NCI-H1105 treated with DMSO at 0.1 percent for 48 hours (cell line): Measurements from ENCODE around the gene PTPRQ.

Source experiments
- DNase-seq: peaks from one replicate; lab custom pipeline; 2025; lab: John Stamatoyannopoulos, UW

PTPRQ gene

GRCh38 chr12:80707126-80707829, 263.2 kb downstream of the PTPRQ start, which contains the start of gene MYF6:
Gene MYF6, plus strand, starts transcription at chr12:80707634. Its CDS starts 86 bp downstream, at chr12:80707720.
- DNase-seq, result no peak

GRCh38 chr12:80707830-80708258, 263.8 kb downstream of the PTPRQ start:
- DNase-seq, result no peak

GRCh38 chr12:80708259-80708974, 264.4 kb downstream of the PTPRQ start:
- no peak for DNase-seq

DNA sequence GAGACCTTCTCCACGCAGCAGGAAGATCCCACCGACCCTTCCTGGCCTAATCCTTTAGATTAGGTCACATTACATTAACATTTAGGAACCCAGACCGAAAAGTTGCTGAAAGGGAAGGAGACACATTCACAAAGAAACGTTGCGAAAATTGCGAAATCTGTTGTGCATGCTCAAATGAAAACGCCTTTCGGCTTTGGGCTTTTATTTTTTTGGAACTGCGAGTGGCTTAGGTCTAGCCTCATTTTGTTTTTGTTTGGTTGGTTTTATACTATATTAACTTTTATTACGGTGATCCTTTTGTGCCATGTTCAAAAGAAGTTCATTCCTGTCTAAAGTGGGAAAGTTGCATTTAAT, 264.9 kb downstream of the PTPRQ start:
- no peak for DNase-seq

DNA sequence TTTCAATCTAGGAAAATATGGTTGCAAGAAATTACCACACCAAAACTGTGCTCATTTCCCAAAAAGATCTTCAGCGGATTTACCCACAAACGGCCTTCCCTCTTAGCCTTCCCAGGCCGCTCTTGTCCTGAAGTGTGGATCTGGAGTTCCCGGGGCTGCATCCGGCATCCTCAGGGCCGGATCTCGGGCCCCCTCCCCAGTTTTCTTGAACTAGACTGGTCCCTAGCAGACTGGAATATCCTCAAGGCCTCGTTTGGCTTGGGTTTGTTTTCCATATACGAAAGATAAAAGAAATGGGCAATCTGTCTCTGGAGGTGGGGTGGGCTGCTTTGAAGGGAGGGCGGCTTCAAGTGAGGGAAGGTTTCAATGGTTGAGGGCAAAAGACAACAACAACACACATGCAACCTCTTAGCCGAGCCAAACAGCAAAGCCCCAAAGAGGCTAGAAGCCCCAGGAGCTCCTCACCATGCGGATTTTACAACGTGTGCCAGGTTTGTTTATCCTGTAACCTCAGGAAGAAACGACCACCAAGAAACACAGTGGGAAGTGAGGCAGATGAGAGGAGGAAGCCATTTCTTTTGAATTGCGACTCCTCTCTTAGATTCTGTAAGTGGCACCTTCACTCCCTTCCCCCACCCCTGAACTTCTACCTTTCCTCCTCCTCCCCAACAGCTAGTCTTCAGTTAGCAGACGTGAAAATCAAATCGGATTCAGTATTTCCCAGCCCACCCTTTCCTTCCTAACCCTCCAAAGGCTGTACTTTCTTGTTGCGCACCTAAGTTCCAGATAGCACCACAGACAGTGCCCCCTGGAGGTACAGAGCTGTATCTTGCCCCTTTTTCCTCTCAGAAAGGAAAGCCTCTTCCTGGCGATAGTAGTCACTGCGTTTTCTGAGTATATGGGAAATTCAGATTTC, 266.0 kb downstream of the PTPRQ start:
- DNase-seq, result no peak

- no peak for DNase-seq
These were observed 266.9 kb downstream of the PTPRQ start for GRCh38 chr12:80710727-80711449.

DNA sequence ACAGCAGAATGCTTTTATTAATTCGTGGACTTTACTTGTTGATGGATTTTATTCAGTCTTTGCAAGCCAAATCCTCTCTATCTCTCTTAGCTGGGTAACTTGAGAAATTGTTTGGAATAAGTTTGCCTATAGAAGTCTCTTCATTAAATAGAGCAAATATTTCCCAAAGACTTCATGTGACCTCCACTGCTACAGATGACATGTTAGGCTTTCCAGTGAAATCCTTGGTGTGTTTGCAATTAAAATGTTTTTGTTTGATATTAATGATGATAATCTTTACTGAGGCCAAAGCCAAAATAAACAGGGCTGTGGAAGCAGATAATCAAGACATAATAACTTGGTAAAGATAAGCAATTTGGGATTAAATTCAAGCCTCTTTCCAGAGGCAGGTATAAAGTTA, 267.8 kb downstream of the PTPRQ start:
- no peak for DNase-seq

GRCh38 chr12:80712866-80713265, 268.8 kb downstream of the PTPRQ start:
- no peak for DNase-seq

DNA sequence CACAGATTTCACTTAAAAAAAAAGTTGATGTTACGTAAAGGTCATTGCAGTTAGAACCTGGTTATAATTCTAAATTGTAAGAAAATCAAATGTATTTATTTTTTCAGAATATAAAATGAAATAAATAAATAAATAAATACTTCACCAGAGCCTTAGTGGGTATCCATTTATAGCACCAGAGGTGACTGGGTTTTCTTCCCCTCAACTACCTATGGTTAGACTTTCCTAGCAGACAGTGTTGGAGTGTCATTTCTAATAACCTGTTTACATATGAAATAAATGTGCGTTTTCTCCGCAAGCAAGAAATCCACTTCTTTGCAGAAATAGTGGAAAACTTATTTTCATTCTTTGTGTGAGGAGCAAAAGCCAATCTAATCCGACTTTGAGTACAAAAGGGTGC, 269.4 kb downstream of the PTPRQ start:
- no peak for DNase-seq

DNA sequence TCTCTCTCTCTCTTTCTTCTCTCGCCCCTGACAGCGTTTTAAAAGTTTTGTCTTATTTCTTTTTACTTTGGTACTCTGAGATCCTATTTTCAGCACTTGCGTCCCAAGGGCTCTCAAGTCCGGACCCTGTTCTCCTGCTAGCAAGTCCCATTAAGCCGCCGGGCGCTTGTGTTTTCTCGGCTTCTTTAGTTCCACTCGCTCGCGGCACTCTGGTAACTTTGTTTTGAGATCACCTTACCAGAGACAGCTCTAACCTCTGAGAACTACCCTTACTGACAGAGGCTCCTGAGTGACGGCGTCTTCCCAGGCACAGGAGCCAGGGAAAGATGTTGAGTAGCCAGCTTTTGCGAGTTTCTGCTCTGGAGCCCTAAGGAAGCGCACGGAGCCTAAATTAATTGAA, 270.0 kb downstream of the PTPRQ start:
- no peak for DNase-seq

DNA sequence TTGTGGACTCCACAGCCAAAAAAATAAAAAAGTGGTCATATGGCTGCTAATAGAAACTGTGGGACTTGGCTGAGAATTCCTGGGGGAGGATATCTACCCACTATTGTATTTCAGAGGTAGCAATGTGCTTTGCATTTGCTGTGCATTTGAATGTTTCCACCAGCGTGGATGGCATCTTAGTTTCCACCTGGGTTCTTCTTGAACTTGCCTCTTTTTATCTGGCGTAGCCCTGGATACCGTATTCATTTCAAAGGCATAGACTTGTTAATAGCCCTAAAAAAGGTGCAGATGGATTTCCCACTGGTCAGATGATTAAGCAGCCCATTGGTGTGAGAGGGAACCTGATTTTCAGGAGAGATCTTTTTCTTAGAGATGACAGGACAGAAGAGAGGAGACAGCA, 270.8 kb downstream of the PTPRQ start:
- no peak for DNase-seq

DNA sequence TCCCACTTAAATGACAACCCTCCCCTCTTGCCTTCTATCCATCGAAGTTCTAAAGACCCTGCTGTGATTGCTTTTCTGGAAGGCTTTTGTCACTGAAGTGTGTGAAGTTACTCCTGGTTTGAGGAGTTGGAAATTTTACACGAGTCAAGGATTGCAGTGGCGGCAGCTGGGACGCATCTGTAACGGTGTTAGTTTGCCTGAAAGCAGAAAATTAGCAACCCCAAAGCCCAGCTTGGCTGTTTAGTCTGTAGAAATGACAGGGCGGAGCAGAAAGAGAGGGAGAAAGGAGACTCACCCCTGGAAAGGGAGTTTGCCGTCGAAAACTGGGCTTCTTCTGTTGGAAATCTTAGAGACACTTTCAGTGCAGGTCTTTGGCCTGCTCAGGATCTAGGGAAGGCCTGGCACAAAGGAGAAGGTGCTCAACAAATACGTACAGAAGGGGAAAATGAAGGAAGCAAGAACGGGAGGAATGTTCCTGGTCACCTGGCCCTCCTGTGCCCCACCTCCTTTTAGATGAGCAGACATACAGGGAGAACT, 271.7 kb downstream of the PTPRQ start:
- DNase-seq, result no peak

GRCh38 chr12:80716696-80717469, 272.8 kb downstream of the PTPRQ start, which contains the start of gene MYF5:
Gene MYF5, plus strand, starts transcription at chr12:80716912. Its CDS starts 152 bp downstream, at chr12:80717064.
- no peak for DNase-seq

- DNase-seq, result no peak
These were observed 273.8 kb downstream of the PTPRQ start for GRCh38 chr12:80717856-80718255.

DNA sequence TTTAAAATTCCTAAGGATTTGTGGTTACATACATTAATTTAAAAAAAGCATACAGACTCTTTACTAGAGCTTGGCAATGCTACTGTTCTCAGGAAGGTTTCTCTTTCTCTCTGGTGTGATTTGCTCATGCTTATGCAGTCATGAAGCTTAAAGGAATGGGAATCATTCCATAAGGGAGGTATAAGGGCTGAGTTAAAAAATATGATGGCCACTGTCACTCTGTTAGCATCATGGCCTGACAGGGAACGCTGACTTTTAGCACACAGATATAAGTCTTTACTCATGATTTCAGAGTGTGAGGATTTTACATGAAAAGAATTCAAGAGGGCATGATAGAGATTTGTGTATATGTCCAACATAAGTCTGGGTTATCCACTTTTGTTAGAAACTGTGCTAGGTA, 276.5 kb downstream of the PTPRQ start:
- DNase-seq, result no peak

DNA sequence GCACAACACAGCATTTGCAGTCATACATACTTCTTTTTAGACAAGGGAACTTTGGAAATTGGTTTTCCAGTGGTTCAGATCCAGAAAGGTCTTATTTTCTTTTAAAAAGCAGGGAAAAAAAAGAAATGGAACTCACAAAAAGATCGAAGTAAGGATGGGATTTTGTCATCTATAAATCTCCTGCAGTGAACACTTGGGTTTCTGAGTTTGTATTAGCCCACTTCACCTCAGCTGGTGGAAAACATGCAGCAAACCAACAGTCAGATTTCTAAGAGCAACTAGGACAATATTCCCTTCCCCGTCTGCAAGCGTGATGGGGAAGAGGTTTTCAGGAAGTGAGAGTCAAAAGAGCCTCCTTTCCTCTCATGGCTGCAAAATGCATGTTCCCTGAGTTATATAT, 277.3 kb downstream of the PTPRQ start:
- no peak for DNase-seq
